Mononuclear cell (primary cell): ENCODE results near the gene OTUD1. TPM values are rescaled to one million over a fixed set of nuclear protein-coding genes. Genes with fewer than 3 reads are reported as not detected.

Experiments
- H3K27me3 ChIP-seq: 2 replicates; pipeline ENCODE4 v1.6.0; 2011; ENCODE audit warnings: low read length, control low read depth; ENCODE audit not compliant: insufficient read depth
- H3K4me1 ChIP-seq: 2 replicates; pipeline ENCODE4 v1.5.1; 2011; ENCODE audit warnings: mild to moderate bottlenecking, low read length, control low read depth; ENCODE audit not compliant: insufficient read depth
- H3K4me3 ChIP-seq: 2 replicates; pipeline ENCODE4 v1.5.1; 2011; ENCODE audit warnings: mild to moderate bottlenecking, low read length, moderate library complexity
- H3K9me3 ChIP-seq: 2 replicates; pipeline ENCODE4 v1.5.1; 2011; ENCODE audit warnings: low read depth, mild to moderate bottlenecking, control low read depth, low read length
- total RNA-seq: library from RNA; depleted of rRNA; stranded (reverse); fragments of >200 nt; gene quantifications from one replicate; pipeline ENCODE4 v1.2.3, GENCODE V29; 2012

Gene OTUD1
- total RNA-seq, 1 donor = 130 TPM

DNA sequence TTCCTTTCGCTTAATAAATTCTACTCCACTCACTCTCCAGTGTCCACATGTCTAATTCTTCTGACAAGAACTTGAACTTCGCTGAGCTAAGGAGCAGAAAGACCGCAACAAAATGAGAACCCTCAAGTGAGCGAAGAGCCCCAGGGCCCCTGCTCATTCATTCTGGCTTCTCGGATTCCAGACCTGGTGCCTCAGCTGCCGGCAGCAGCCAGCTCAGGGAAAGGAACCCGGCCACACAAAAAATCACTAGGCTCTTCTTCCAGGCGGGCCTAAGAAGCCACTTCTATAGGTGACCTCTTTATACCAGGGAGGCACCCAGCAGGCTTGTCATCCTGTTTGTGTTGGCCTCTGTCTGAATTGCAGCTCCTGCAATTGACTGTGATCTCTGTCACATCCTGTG, 33.3 kb downstream of the OTUD1 start:
- H3K4me3 ChIP-seq = no peak overlapping the region
- no peaks in the 10 kb centered on the region for H3K4me1 ChIP-seq
- no peaks in the 10 kb centered on the region for H3K9me3 ChIP-seq
- no peaks in the 10 kb centered on the region for H3K27me3 ChIP-seq

DNA sequence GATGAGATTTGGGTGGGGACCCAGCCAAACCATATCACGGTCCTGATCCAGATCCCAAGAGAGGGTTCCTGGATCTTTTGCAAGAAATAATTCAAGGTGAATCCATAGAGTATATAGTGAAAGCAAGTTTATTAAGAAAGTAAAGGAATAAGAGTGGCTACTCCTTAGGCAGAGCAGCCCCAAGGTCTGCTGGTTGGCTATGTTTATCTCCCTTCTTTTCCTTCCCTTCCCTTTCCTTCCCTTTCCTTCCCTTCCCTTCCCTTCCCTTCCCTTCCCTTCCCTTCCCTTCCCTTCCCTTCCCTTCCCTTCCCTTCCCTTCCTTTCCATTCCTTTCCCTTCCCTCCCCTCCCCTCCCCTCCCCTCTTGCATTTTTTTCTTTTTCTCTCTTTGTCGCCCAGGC, 35.2 kb downstream of the OTUD1 start:
- Histone ChIP-seq H3K9me3 (no peaks in the 10 kb centered on the region), H3K27me3 (no peaks in the 10 kb centered on the region), H3K4me3 (no peak overlapping the region), H3K4me1 (no peaks in the 10 kb centered on the region)

DNA sequence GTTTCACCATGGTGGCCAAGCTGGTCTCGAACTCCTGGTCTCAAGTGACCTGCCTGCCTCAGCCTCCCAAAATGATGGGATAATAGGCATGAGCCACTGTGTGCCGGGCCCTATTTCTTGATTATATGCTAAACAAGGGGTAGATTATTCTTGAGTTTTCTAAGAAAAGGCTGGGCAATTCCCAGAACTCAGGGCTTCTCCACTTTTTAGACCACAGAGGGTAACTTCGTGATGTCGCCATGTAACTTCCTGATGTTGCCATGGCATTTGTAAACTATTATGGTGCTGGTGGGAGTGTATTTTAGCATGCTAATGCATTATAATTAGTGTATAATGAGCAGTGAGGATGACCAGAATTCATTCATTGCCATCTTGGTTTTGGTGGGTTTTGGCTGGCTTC, 35.8 kb downstream of the OTUD1 start:
- Histone ChIP-seq H3K4me1 (no peaks in the 10 kb centered on the region), H3K4me3 (no peak overlapping the region), H3K9me3 (no peaks in the 10 kb centered on the region), H3K27me3 (no peaks in the 10 kb centered on the region)

DNA sequence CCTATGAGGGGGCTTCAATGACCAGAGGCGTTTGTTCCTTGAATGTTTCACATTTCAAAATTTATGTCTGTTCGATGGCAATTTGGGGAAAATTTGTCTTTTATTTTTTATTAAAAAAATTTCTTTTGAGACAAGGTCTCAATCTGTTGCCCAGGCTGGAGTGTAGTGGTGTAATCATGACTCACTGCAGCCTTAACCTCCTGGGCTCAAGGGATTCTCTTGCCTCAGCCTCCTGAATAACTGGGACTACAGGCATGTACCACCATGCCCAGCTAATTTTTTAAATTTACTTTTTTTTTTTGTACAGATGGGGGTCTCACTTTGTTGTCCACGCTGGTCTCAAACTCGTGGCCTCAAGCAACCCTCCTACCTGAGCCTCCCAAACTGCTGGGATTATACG, 39.7 kb downstream of the OTUD1 start:
- no peak overlapping the region for H3K4me3 ChIP-seq
- no peaks in the 10 kb centered on the region for H3K27me3 ChIP-seq
- no peaks in the 10 kb centered on the region for H3K9me3 ChIP-seq
- H3K4me1 ChIP-seq = no peaks in the 10 kb centered on the region

DNA sequence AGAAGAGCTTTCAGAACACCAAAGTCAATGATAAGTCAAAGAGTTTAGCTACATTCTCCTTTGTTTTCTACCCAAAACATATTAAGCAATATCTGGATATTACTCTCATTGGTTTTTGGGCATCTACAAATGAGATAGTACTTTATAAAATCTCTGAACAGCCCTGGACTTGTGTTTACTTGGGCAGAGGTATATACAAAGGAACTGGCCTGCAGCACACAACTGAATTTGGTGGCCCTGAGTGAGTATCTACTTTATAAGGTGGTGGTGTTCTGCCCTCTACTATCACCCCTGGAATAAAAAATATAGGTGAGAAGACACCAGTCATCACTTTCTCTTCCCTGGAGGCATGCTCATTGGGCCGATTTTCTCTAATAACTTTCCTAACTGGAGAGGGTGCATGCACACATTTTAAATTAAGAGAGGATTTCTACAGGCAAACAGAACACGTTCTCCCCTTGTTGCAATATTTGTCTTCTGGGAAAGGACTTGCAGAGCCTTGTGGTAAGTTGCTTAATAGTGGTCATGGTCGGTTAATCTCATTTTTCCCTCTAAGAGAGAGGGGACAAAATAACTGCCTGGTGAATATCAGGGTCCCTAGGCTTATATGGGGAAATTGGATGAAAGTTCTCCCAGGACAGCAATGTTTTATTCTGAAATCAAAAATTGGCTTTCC, 41.1 kb downstream of the OTUD1 start:
- Histone ChIP-seq H3K4me1 (no peaks in the 10 kb centered on the region), H3K27me3 (no peaks in the 10 kb centered on the region), H3K4me3 (no peak overlapping the region), H3K9me3 (no peaks in the 10 kb centered on the region)

DNA sequence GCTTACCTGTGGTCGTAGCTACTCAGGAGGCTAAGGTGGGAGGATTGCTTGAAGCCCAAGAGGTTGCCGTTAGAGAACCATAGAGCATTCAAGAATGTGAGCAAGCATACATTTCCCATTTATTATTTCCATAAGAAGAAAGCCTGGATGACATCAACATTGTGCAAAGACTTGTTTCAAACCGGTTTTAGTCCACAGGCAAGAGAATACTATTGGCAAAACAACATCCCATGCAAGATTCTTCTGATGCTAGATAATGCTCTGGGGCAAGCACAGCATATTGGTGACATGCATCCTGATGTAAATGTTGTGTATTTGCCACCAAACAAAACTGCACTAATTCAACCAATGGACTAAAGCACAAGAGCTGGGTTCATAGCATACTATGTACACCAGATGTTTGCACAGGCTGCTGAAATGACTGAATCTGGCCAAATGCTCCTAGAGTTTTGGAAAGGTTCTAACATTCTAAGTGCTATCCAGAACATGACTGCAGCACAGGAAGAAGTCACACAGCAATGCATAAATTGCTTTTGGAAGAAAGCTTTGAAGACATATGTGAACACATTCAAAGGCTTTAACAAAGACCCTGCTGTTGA, 42.6 kb downstream of the OTUD1 start:
- Histone ChIP-seq H3K9me3 (no peaks in the 10 kb centered on the region), H3K4me3 (no peak overlapping the region), H3K27me3 (no peaks in the 10 kb centered on the region), H3K4me1 (no peaks in the 10 kb centered on the region)

DNA sequence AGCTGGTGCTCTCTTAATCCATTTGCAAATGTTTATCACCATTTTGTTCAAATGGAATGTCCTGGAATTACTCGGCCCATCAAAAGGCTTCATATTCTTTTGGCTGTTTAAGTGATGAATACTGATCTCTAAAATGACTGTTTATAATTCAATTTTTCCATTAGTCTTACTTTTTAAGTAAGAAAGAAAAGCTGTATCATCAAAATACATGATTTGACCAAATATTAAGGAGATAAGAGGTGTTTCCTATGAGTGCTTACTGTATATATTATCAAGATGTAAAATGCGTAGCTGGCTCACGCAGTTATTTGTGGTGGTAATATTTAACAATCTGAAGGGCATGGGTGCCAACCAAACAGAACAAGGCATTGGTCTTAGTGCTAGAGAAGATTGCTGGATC, 51.2 kb downstream of the OTUD1 start:
- Histone ChIP-seq H3K9me3 (no peaks in the 10 kb centered on the region), H3K27me3 (no peaks in the 10 kb centered on the region), H3K4me1 (no peaks in the 10 kb centered on the region), H3K4me3 (no peak overlapping the region)

Other genes with a start within 250 kb of the OTUD1 start
- gene PTF1A, start 246.8 kb upstream of the OTUD1 start, total RNA-seq = not detected
- gene C10orf67, start 94.3 kb upstream of the OTUD1 start, total RNA-seq = 0.31 TPM